ENCODE data around the gene ZNF462. TPM values are rescaled to one million over a fixed set of nuclear protein-coding genes. Genes with fewer than 3 reads are reported as not detected.

The ZNF462 gene
- total and polyA plus RNA-seq, 12 donors: 4.9 to 86.9 (median 38.5) TPM

DNA sequence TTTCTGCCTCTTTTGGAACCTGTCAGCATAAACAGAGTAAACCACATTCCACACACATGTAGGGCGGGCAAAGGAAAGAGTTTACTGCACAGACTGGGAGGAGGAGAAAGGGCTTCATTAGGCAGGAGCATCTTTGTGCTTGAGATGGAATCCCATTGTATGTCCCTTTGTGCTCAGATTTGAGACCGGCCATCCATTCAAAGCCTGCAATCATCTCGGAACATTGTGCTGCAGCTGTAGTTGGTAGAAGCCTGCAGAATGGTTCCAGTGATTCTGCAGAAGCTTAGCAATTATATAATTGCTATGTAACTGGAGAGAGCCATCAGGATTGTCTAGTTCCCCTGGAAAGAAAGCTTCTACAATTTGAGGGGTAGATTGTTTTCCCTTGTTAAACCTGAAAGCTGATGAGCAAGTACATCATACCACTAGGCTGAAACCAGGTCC lies 16.5 kb downstream of the ZNF462 start:
- H3K9me3 ChIP-seq (replicated peaks in 1 of 3): no peaks in the 10 kb centered on the region
- peak overlapping the region; percentile 58 to 88 (median 69) for H3K27ac ChIP-seq
- H3K27me3 ChIP-seq: no peaks in the 10 kb centered on the region
- DNase-seq: no peak
- TF ChIP-seq, protein P1, sequence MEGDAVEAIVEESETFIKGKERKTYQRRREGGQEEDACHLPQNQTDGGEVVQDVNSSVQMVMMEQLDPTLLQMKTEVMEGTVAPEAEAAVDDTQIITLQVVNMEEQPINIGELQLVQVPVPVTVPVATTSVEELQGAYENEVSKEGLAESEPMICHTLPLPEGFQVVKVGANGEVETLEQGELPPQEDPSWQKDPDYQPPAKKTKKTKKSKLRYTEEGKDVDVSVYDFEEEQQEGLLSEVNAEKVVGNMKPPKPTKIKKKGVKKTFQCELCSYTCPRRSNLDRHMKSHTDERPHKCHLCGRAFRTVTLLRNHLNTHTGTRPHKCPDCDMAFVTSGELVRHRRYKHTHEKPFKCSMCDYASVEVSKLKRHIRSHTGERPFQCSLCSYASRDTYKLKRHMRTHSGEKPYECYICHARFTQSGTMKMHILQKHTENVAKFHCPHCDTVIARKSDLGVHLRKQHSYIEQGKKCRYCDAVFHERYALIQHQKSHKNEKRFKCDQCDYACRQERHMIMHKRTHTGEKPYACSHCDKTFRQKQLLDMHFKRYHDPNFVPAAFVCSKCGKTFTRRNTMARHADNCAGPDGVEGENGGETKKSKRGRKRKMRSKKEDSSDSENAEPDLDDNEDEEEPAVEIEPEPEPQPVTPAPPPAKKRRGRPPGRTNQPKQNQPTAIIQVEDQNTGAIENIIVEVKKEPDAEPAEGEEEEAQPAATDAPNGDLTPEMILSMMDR (IDR thresholded peaks at IDR 0.05): no peak
- no peak for TF ChIP-seq POLR2A (IDR thresholded peaks at IDR 0.05)
- H3K36me3 ChIP-seq (replicated peaks in 1 of 2): no peaks in the 10 kb centered on the region
- 61 to 86% (median 76%) methylated on average over 3 of the region's 3 CpGs for WGBS, 4 donors
- H3K4me1 ChIP-seq (replicated peaks in 1 of 2): peaks cover 31 to 78% of the 10 kb centered on the region in 2 donors
- intact Hi-C loops (cut with DNase I): no loop called here
- no peak overlapping the region for H3K4me3 ChIP-seq

DNA sequence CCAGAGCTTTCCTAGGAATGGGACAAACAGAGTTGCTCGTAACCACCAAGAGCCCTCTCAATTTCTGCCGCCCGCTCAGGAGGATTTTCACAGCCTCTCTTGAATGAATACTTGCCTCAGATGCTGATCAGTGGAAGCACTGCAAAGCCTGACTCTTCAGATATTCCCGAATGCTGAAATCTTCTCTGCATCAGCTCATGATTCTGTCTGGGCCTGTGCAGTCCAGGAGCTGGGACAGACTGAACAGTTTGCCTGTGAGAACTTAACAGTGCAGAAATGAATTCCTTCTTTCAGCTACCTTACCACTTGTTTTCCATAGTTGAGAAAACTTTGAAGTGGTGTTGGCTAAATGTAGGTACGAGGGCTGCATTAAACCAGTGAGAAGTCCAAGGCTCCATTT lies 17.1 kb downstream of the ZNF462 start:
- intact Hi-C loops (cut with DNase I): no loop called here

DNA sequence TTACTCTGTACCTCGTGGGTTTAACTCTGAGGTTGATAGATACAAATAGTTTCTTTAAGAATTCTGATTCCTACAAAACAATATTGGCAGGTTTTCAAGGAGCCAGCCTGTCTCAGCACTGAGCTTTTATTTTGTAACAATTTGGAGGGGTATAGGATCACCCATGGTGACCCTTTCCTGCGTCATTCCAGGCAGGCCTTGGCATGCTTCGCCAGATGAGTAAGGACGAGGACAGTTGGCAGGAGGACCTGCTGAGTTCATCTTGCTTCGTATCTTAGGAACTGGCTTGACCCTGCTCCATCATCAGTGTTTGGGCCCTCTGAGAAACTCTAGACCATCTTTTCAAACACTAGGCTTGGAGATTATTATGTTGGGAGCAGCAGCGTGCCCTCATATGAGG lies 17.9 kb downstream of the ZNF462 start:
- H3K27ac ChIP-seq: peak overlapping the region; percentile 58 to 88 (median 69)
- H3K9me3 ChIP-seq (replicated peaks in 1 of 3): no peaks in the 10 kb centered on the region
- no peak overlapping the region for H3K4me3 ChIP-seq
- TF ChIP-seq, protein P1 (IDR thresholded peaks at IDR 0.05): no peak
- TF ChIP-seq POLR2A (IDR thresholded peaks at IDR 0.05): no peak
- H3K36me3 ChIP-seq (replicated peaks in 1 of 2): no peaks in the 10 kb centered on the region
- peaks cover 25 to 68% of the 10 kb centered on the region in 2 donors for H3K4me1 ChIP-seq (replicated peaks in 1 of 2)
- intact Hi-C loops (cut with DNase I): no loop called here
- no peaks in the 10 kb centered on the region for H3K27me3 ChIP-seq
- DNase-seq: peak; percentile 80 to 95 (median 89)
- WGBS, 4 donors: 22 to 37% (median 32%) methylated on average over 6 of the region's 6 CpGs

More for the DNA sequence above, 17.1 kb downstream of the ZNF462 start:
- no peaks in the 10 kb centered on the region for H3K9me3 ChIP-seq (replicated peaks in 1 of 3)
- H3K4me1 ChIP-seq (replicated peaks in 1 of 2): peaks cover 31 to 72% of the 10 kb centered on the region in 2 donors
- H3K4me3 ChIP-seq: no peak overlapping the region
- H3K27me3 ChIP-seq: no peaks in the 10 kb centered on the region
- no peaks in the 10 kb centered on the region for H3K36me3 ChIP-seq (replicated peaks in 1 of 2)
- no peak for DNase-seq
- WGBS, 4 donors: 86 to 92% (median 89%) methylated on average over 5 of the region's 5 CpGs
- H3K27ac ChIP-seq: peak overlapping the region; percentile 58 to 88 (median 69)
- no peak for TF ChIP-seq POLR2A (IDR thresholded peaks at IDR 0.05)
- TF ChIP-seq, protein P1 (IDR thresholded peaks at IDR 0.05): no peak

DNA sequence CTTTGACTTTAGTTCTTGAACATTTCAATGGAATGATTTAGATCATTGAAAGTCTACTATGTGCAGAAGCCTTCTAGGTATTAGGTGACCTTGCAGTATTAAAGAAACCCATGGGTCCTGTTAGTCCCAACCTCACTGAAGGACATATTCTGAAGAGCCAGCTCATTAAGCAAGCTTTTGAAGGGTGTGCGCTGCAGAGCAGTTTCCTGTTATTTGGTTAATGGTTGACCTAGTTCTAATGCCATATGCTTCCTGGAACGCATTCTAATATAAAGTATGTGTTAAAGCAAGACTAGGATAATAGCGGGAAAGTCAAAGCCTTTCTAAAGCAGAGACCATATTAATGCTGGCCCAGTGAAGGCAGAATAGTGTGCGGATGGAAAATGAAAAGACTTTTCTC lies 20.1 kb downstream of the ZNF462 start:
- no peaks in the 10 kb centered on the region for H3K36me3 ChIP-seq (replicated peaks in 1 of 2)
- no peak for TF ChIP-seq POLR2A (IDR thresholded peaks at IDR 0.05)
- TF ChIP-seq, protein P1 (IDR thresholded peaks at IDR 0.05): no peak
- 88 to 92% (median 89%) methylated on average over 4 of the region's 4 CpGs for WGBS, 4 donors
- no peak overlapping the region for H3K4me3 ChIP-seq
- no peak for DNase-seq
- no peaks in the 10 kb centered on the region for H3K9me3 ChIP-seq (replicated peaks in 1 of 3)
- peaks cover 15 to 53% of the 10 kb centered on the region in 2 donors for H3K4me1 ChIP-seq (replicated peaks in 1 of 2)
- no peaks in the 10 kb centered on the region for H3K27me3 ChIP-seq
- intact Hi-C loops (cut with DNase I): no loop called here
- no peak overlapping the region for H3K27ac ChIP-seq
